Measurements from ENCODE around the gene ACCS.

The ACCS gene

GRCh38 chr11:44049832-44050231 lies 16.2 kb upstream of the ACCS start:
- no peak for DNase-seq (ENCODE audit: low spot score)
- no CpG with 5 or more reads among the region's 3 CpGs for WGBS, 2 donors (ENCODE audit: extremely low coverage in 2 of 2, insufficient read length in 2 of 2, insufficient replicate concordance in 1 of 2)
- H3K18ac ChIP-seq (ENCODE audit: low read length) = no peak overlapping the region
- H3K36me3 ChIP-seq (replicated peaks in 1 of 2; ENCODE audit: control insufficient read depth in 2 of 2, insufficient read depth in 2 of 2, low read length in 2 of 2) = no peaks in the 10 kb centered on the region
- no peaks in the 10 kb centered on the region for H3K4me1 ChIP-seq (ENCODE audit: control insufficient read depth in 2 of 2, insufficient read depth in 1 of 2, low read depth in 1 of 2, low read length in 2 of 2)
- no peaks in the 10 kb centered on the region for H3K9me3 ChIP-seq (replicated peaks in 1 of 2; ENCODE audit: control insufficient read depth in 2 of 2, insufficient read depth in 1 of 2, low read depth in 1 of 2, low read length in 2 of 2)
- no peak overlapping the region for H3K23ac ChIP-seq (ENCODE audit: low read depth, low read length, poor library complexity)
- H2BK15ac ChIP-seq (ENCODE audit: low read length) = no peak overlapping the region
- H3K9ac ChIP-seq (ENCODE audit: low read depth, low read length, poor library complexity) = no peak overlapping the region
- no peak overlapping the region for H3K4ac ChIP-seq (ENCODE audit: low read length)
- H3K27ac ChIP-seq (replicated peaks; ENCODE audit: low read length) = no peak overlapping the region
- H2BK120ac ChIP-seq (ENCODE audit: low read depth, low read length) = no peak overlapping the region
- H2AFZ ChIP-seq (ENCODE audit: low read length) = no peak overlapping the region
- H3K14ac ChIP-seq (ENCODE audit: low read length) = no peak overlapping the region
- H2AK5ac ChIP-seq (ENCODE audit: low read depth, low read length) = no peak overlapping the region
- H3K79me1 ChIP-seq (ENCODE audit: low read depth, low read length) = no peaks in the 10 kb centered on the region
- H3K4me2 ChIP-seq (ENCODE audit: insufficient read depth, low read length, poor library complexity, severe bottlenecking) = no peak overlapping the region
- H2BK5ac ChIP-seq (ENCODE audit: low read length) = no peak overlapping the region
- no peak overlapping the region for H4K91ac ChIP-seq (ENCODE audit: low read depth, low read length, poor library complexity)
- no peak overlapping the region for H4K8ac ChIP-seq (ENCODE audit: low read depth, low read length)
- H3K27me3 ChIP-seq (ENCODE audit: control insufficient read depth in 3 of 3, insufficient read depth in 3 of 3, low read depth in 1 of 3, low read length in 3 of 3) = peaks cover 0 to 22% (median 0%) of the 10 kb centered on the region in 3 experiments
- no peak overlapping the region for H3K4me3 ChIP-seq (ENCODE audit: low read length in 2 of 2)
- no peak overlapping the region for H2BK12ac ChIP-seq (ENCODE audit: low read length)

DNA sequence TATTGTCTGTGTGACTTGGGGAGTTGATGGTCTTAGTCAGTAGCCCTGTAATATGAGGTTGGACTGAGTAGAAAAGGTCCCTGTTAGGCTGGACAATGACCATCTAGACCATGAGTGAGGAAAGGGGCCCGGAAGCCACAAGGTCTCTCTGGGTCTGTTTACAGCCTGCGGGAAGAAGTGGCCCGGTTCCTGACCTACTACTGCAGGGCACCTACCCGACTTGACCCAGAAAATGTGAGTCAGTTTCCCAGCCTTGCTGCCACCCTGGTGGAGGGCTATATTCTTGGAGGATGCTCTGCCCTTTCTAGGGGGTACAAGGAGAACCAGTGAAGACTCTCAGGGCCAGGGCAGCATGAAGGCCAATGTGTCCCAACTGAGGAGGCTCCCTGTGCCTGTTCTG lies 14.9 kb upstream of the ACCS start:
- Histone ChIP-seq H3K18ac (ENCODE audit: low read length) (no peak overlapping the region), H2BK5ac (ENCODE audit: low read length) (no peak overlapping the region), H2AFZ (ENCODE audit: low read length) (no peak overlapping the region), H3K4me2 (ENCODE audit: insufficient read depth, low read length, poor library complexity, severe bottlenecking) (no peak overlapping the region), H3K27ac (replicated peaks; ENCODE audit: low read length) (no peak overlapping the region), H2AK5ac (ENCODE audit: low read depth, low read length) (no peak overlapping the region), H3K4ac (ENCODE audit: low read length) (no peak overlapping the region), H4K91ac (ENCODE audit: low read depth, low read length, poor library complexity) (no peak overlapping the region), H3K23ac (ENCODE audit: low read depth, low read length, poor library complexity) (peak overlapping the region; percentile 19), H2BK120ac (ENCODE audit: low read depth, low read length) (no peak overlapping the region), H3K79me1 (ENCODE audit: low read depth, low read length) (no peaks in the 10 kb centered on the region), H3K4me3 (ENCODE audit: low read length in 2 of 2) (no peak overlapping the region), H3K27me3 (ENCODE audit: control insufficient read depth in 3 of 3, insufficient read depth in 3 of 3, low read depth in 1 of 3, low read length in 3 of 3) (peaks cover 0 to 28% (median 0%) of the 10 kb centered on the region in 3 experiments), H2BK12ac (ENCODE audit: low read length) (no peak overlapping the region), H3K36me3 (replicated peaks in 1 of 2; ENCODE audit: control insufficient read depth in 2 of 2, insufficient read depth in 2 of 2, low read length in 2 of 2) (no peaks in the 10 kb centered on the region), H3K9me3 (replicated peaks in 1 of 2; ENCODE audit: control insufficient read depth in 2 of 2, insufficient read depth in 1 of 2, low read depth in 1 of 2, low read length in 2 of 2) (no peaks in the 10 kb centered on the region), H4K8ac (ENCODE audit: low read depth, low read length) (no peak overlapping the region), H3K4me1 (ENCODE audit: control insufficient read depth in 2 of 2, insufficient read depth in 1 of 2, low read depth in 1 of 2, low read length in 2 of 2) (no peaks in the 10 kb centered on the region), H2BK15ac (ENCODE audit: low read length) (no peak overlapping the region), H3K14ac (ENCODE audit: low read length) (no peak overlapping the region), H3K9ac (ENCODE audit: low read depth, low read length, poor library complexity) (no peak overlapping the region)
- DNase-seq (ENCODE audit: low spot score) = no peak
- WGBS, 2 donors (ENCODE audit: extremely low coverage in 2 of 2, insufficient read length in 2 of 2, insufficient replicate concordance in 1 of 2) = no CpG with 5 or more reads among the region's 4 CpGs

- no peak overlapping the region for H2BK120ac ChIP-seq (ENCODE audit: low read depth, low read length)
- H3K27me3 ChIP-seq (ENCODE audit: control insufficient read depth in 3 of 3, insufficient read depth in 3 of 3, low read depth in 1 of 3, low read length in 3 of 3) = peaks cover 0 to 49% (median 0%) of the 10 kb centered on the region in 3 experiments
- H3K36me3 ChIP-seq (replicated peaks in 1 of 2; ENCODE audit: control insufficient read depth in 2 of 2, insufficient read depth in 2 of 2, low read length in 2 of 2) = no peaks in the 10 kb centered on the region
- H4K91ac ChIP-seq (ENCODE audit: low read depth, low read length, poor library complexity) = no peak overlapping the region
- WGBS, 2 donors (ENCODE audit: extremely low coverage in 2 of 2, insufficient read length in 2 of 2, insufficient replicate concordance in 1 of 2) = no CpG with 5 or more reads among the region's 6 CpGs
- H3K27ac ChIP-seq (replicated peaks; ENCODE audit: low read length) = no peak overlapping the region
- H2BK15ac ChIP-seq (ENCODE audit: low read length) = no peak overlapping the region
- no peak overlapping the region for H3K4ac ChIP-seq (ENCODE audit: low read length)
- no peak overlapping the region for H3K23ac ChIP-seq (ENCODE audit: low read depth, low read length, poor library complexity)
- H3K9ac ChIP-seq (ENCODE audit: low read depth, low read length, poor library complexity) = no peak overlapping the region
- H3K14ac ChIP-seq (ENCODE audit: low read length) = no peak overlapping the region
- H3K4me3 ChIP-seq (ENCODE audit: low read length in 2 of 2) = no peak overlapping the region
- H3K18ac ChIP-seq (ENCODE audit: low read length) = no peak overlapping the region
- H3K4me2 ChIP-seq (ENCODE audit: insufficient read depth, low read length, poor library complexity, severe bottlenecking) = no peak overlapping the region
- no peaks in the 10 kb centered on the region for H3K9me3 ChIP-seq (replicated peaks in 1 of 2; ENCODE audit: control insufficient read depth in 2 of 2, insufficient read depth in 1 of 2, low read depth in 1 of 2, low read length in 2 of 2)
- DNase-seq (ENCODE audit: low spot score) = no peak
- H2AK5ac ChIP-seq (ENCODE audit: low read depth, low read length) = no peak overlapping the region
- no peaks in the 10 kb centered on the region for H3K4me1 ChIP-seq (ENCODE audit: control insufficient read depth in 2 of 2, insufficient read depth in 1 of 2, low read depth in 1 of 2, low read length in 2 of 2)
- no peaks in the 10 kb centered on the region for H3K79me1 ChIP-seq (ENCODE audit: low read depth, low read length)
- H2BK12ac ChIP-seq (ENCODE audit: low read length) = no peak overlapping the region
- H2AFZ ChIP-seq (ENCODE audit: low read length) = no peak overlapping the region
- no peak overlapping the region for H4K8ac ChIP-seq (ENCODE audit: low read depth, low read length)
- no peak overlapping the region for H2BK5ac ChIP-seq (ENCODE audit: low read length)
Measured at GRCh38 chr11:44057340-44057739, 8.7 kb upstream of the ACCS start.

- Histone ChIP-seq H2BK15ac (ENCODE audit: low read length) (no peak overlapping the region), H2BK5ac (ENCODE audit: low read length) (no peak overlapping the region), H3K27ac (replicated peaks; ENCODE audit: low read length) (no peak overlapping the region), H3K9me3 (replicated peaks in 1 of 2; ENCODE audit: control insufficient read depth in 2 of 2, insufficient read depth in 1 of 2, low read depth in 1 of 2, low read length in 2 of 2) (no peaks in the 10 kb centered on the region), H3K14ac (ENCODE audit: low read length) (no peak overlapping the region), H2AK5ac (ENCODE audit: low read depth, low read length) (no peak overlapping the region), H4K8ac (ENCODE audit: low read depth, low read length) (no peak overlapping the region), H4K91ac (ENCODE audit: low read depth, low read length, poor library complexity) (no peak overlapping the region), H2BK12ac (ENCODE audit: low read length) (no peak overlapping the region), H2BK120ac (ENCODE audit: low read depth, low read length) (no peak overlapping the region), H2AFZ (ENCODE audit: low read length) (no peak overlapping the region), H3K4me2 (ENCODE audit: insufficient read depth, low read length, poor library complexity, severe bottlenecking) (no peak overlapping the region), H3K4me3 (ENCODE audit: low read length in 2 of 2) (no peak overlapping the region), H3K27me3 (ENCODE audit: control insufficient read depth in 3 of 3, insufficient read depth in 3 of 3, low read depth in 1 of 3, low read length in 3 of 3) (peaks cover 0 to 54% (median 0%) of the 10 kb centered on the region in 3 experiments), H3K4ac (ENCODE audit: low read length) (no peak overlapping the region), H3K23ac (ENCODE audit: low read depth, low read length, poor library complexity) (no peak overlapping the region), H3K36me3 (replicated peaks in 1 of 2; ENCODE audit: control insufficient read depth in 2 of 2, insufficient read depth in 2 of 2, low read length in 2 of 2) (no peaks in the 10 kb centered on the region), H3K79me1 (ENCODE audit: low read depth, low read length) (no peaks in the 10 kb centered on the region), H3K4me1 (ENCODE audit: control insufficient read depth in 2 of 2, insufficient read depth in 1 of 2, low read depth in 1 of 2, low read length in 2 of 2) (no peaks in the 10 kb centered on the region), H3K9ac (ENCODE audit: low read depth, low read length, poor library complexity) (no peak overlapping the region), H3K18ac (ENCODE audit: low read length) (no peak overlapping the region)
- DNase-seq (ENCODE audit: low spot score) = no peak
- no CpG with 5 or more reads among the region's 6 CpGs for WGBS, 2 donors (ENCODE audit: extremely low coverage in 2 of 2, insufficient read length in 2 of 2, insufficient replicate concordance in 1 of 2)
Measured at GRCh38 chr11:44058275-44058674, 7.8 kb upstream of the ACCS start.

Measured in neuronal stem cell (in vitro differentiated cells).